CD4-positive, alpha-beta T cell treated with Interferon alpha-2 for 1 hour (primary cell): ENCODE data around the gene RASGEF1C.
A peak's percentile ranks its signal among the peaks of the same experiment; 100 is the strongest.
"Not testable (repeated sequence)": the region's sequence is repeated elsewhere in the genome, so short reads cannot be mapped to it uniquely, and the experiment has no call there.

ENCODE experiments used
- DNase-seq, 2 donors: peaks; one replicate each; pipeline ENCODE4 v3.0.0-alpha.2; 2020 to 2022

The RASGEF1C gene

DNA sequence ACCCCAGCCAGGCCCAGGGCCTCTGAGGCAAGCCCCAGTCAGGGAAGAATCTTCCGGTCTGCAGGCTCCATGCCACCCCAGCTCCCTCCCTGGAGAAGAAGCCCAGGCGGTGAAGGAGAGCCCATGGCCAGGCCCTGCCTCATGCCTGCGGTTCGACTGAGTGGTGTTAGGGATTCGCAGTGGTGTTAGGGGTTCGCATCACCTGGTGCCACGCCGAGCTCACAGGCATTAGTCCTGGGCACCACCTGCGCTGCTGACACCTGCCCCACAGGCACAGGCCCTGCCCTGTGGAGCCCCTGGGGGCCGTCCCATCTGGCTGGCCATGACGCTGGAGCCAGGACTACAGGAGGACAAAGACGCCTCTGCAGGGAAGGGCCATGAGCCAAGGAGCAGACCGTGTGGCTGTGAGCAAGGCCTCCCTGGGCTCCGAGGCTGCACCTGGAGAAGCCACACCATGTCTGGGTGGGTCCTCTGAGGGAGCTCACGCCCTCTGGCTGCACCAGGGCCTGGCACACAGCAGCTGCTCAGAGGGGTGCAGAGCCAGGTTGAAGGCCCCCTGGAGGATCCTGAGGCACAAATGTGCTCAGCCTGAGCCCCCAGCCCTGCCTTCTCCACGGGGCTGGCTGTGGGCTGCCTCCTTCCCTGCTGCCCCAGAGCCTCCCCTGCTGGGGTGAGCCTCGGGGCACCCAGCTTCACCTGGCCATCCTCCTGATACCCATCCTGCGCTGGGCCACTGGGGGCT, 109.8 kb downstream of the RASGEF1C start:
- DNase-seq: no peak

DNA sequence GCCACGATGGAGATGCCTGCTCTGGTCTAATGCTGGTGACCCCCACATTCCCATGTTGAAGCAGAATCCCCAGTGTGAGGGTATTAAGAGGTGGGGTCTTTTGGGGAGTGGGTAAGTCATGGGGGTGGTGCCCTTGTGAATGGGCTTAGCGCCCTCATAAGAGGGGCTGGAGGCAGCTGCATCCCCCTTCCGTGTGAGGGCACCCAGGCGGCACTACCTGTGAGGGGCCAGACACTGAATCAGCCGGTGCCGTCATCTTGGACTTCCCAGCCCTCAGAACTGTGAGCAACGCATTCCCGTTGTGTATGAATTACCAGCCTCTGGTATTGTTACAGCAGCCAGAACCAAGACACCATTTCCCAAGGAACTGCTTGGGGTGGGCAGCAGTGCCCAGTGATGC, 110.5 kb downstream of the RASGEF1C start:
- DNase-seq: no peak

DNA sequence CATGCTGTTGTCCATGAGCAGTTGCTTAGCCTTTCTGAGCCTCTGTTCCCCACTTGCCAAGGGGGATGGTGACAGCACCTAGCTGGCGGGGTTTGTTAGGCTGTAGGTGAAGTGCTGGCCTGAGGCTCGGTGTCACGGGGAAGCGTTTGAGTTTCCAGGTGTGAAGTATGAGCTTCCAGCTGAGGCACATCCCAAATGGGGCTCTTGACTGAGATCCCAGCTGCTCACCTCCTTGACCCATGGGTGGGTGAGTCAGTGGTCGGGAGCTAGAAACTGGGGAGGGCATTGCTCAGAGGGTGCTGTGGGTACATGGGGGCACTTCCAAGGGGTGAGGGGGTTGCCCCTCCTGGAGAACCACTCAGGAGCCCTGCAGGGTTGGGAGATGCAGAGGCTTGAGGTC, 111.1 kb downstream of the RASGEF1C start:
- DNase-seq: no peak

DNA sequence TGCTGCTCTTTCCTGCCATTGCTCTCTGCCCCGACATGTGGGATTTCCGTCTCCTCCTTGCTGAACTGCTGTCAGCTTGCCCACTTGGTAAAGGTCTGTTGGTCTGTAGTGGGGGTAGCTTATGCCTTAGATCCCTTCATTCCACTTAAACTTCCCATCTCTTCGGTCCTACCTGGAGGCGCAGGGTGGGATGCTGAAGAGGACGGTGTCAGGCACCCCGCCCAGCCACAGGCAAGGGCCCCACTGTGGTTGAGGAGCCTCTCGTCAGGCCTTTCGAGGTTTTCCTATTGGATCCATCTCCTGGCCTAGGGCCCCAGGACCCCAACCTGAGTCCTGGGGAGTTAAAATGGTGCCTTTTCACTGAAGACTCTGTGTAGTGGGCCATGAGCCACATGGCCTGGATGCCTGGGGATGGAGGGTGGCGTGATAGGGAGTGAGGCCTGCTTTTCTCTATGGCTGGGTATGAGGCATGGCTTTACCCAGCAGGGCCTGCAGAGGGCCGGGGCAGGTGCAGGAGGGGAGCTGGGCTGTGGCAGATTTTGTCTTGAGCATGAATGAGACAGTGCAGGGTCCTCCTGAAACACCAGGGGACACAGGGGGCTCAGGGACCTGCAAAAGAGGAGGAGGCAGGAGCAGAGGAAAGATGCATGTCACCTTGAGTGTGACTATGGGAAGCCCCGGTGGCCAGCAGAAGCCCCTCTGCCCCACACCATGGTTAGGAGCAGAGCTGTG, 111.7 kb downstream of the RASGEF1C start:
- no peak for DNase-seq

DNA sequence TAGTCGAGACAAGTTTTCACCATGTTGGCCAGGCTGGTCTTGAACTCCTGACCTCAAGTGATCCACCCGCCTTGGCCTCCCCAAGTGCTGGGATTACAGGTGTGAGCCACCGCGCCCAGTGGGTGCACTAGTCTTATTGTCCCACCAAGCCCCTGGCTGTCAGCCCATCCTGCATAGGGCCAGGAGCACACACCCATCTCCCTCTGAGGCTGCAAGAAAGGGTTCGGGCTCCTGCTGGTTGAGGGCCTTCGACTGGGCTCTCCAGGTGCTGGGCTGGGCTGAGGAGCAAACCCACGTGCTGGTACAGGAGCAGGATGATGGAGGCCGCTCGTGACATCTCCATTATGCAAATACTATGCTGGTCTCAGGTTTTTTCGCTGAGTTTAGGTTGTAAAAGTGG, 112.4 kb downstream of the RASGEF1C start:
- DNase-seq: no peak

DNA sequence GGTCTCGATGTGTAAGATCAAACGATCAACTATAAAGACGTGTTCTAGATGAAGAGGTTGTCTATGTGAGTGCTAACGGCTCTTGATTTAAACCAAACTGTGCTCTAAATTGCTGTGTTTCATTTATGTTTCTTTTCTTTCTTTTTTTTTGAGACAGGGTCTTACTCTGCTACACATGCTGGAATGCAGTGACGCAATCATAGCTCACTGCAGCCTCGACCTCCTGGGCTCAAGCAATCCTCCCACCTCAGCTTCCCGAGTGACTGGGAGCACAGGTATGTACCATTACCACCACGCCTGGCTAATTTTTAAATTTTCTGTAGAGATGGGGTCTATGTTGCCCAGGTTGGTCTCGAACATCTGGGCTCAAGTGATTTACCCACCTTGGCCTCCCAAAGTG, 113.5 kb downstream of the RASGEF1C start:
- DNase-seq: no peak

DNA sequence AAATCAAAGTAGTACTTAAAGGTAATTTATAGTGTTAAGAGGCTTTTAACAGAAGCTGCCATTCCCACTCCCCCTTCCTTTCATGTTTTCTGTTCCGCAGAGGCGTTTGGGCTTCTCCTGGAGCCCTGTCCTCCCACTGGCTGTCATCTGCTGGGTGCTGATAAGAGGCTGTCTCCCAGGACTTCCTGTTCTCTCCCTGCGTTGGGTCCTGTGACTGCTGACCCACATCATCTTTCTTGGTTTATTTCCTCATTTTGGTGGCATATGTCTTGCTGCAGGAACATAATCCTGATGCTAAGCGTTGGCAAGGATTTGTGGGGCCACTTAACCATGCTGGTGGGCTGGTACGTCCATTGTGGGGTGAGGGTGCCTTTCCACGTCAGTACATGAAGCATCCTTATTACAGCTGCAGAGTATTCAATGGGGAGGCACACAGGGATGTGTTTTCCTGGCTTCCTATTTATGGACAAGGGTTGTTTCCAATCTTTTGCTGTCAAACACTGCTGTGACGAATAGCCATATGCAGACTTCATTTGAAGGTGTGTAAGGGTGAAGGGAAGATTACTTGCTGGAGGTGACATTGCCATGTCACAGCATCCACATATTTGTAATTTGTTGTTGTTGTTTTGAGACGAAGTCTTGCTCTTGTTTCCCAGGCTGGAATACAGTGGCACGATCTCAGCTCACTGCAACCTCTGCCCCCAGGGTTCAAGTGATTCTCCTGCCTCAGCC, 115.2 kb downstream of the RASGEF1C start:
- DNase-seq: peak in 1 of 2 donors; percentile 24

DNA sequence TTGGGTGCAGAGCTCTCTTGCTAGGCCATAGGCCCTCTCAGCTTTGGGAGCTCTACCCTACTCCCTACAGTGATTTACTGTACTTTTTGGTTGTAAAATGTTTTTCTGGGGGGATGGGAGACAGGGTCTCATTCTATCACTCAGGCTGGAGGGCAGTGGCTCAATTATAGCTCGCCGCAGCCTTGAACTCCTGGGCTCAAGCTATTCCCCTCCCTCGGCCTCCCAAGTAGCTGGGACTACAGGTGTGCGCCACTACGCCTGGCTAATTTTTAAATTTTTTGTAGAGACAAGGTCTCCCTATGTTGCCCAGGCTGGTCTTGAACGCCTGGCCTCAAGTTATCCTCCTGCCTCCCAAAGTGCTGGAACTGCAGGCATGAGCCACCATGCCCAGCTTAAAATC, 115.8 kb downstream of the RASGEF1C start:
- DNase-seq: no peak

DNA sequence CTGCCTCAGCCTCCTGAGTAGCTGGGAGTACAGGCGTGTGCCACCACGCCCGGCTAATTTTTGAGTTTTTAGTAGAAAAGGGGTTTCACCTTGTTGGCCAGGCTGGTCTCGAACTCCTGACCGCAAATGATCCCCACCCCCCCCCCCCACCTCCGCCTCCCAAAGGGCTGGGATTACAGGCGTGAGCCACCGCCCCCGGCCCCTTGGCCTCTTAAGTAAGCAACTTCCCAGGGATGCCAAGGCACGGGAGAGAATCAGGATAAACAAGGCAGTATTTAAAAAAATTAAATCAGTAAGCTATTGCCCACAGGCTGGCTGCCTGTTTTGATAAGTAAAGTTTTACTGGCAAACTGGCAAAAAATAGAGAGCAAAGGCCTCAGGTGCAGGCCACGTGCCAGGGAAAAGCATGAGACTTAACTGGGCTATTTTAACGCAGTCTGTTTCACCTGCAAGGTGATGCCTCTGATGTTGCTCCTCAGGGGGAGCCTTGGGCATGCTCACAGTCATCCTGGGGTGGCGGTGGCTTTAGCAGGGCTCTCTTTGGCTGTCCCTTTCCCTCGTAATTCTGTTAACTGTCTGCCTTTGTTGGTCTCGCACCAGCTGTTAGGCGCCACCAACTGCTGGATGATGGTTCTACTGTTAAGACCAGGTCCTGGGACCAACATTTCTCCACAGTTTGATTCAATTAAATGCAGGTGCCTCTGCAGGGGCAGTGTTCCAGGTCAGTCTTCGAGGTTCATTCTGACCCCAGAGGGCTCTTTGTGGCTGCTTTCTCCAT, 118.1 kb downstream of the RASGEF1C start:
- no peak for DNase-seq

DNA sequence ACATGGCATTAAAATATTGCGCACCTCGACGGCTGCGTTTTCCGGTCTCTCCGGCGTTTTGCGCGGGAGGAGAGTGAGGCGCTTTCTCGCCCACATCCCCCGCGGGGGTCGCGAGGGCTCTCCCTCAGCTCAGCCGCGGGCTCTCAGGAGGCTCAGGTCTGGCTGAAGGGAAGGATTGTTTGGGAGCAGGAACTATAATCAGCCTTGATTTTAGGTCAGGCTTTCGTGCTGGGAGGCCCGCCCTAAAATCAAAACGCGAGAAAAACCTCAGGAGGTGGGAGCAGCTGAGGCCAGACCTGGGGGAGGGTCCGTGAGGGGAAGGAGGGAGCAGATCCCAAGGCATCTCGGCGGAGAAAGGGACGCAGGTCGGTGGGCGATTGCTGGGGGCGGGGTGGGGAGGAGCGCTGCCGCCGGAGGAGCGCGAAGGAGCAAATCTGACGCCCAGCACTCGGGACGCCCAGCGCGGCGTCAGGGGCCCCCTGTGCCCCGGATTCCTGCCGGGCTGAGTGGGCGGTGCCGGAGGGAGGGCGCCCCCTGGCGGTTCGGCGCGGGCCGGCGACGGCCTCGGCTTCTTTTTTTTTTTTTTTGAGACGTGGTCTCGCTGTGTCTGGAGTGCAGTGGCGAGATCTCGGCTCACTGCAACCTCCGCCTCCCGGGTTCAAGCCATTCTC, 118.8 kb downstream of the RASGEF1C start:
- DNase-seq: peak; percentile 74 to 84

DNA sequence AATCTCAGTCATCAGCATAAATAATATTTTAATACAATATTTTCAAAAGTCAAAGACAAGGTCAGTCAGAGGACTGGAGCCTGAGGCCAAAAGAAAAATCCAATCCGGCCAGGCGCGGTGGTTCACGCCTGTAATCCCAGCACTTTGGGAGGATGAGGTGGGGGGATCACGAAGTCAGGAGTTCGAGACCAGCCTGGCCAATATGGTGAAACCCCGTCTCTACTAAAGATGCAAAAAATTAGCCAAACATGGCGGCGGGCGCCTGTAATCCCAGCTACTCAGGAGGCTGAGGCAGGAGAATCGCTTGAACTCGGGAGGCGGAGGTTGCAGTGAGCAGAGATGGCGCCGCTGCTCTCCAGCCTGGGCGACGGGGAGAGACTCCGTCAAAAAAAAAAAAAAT, 119.4 kb downstream of the RASGEF1C start:
- not testable (repeated sequence) for DNase-seq

DNA sequence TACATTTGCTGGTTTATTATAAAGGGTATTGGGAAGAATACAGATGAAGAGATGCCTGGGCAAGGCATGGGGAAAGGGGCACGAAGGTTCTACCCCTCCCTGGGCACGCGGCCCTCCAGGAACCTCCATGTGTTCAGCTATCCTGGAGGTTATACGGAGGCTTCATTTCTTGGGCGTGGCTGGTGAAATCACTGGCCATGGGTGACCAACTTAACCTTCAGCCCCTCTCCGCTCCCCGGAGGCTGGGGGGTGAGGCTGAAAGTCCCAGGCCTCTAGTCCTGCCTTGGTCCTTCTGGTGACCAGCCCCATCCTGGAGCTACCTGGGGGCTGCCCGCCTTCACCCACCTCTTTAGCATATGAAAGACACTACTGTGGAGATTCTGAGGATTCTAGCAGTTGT, 120.5 kb downstream of the RASGEF1C start:
- no peak for DNase-seq

DNA sequence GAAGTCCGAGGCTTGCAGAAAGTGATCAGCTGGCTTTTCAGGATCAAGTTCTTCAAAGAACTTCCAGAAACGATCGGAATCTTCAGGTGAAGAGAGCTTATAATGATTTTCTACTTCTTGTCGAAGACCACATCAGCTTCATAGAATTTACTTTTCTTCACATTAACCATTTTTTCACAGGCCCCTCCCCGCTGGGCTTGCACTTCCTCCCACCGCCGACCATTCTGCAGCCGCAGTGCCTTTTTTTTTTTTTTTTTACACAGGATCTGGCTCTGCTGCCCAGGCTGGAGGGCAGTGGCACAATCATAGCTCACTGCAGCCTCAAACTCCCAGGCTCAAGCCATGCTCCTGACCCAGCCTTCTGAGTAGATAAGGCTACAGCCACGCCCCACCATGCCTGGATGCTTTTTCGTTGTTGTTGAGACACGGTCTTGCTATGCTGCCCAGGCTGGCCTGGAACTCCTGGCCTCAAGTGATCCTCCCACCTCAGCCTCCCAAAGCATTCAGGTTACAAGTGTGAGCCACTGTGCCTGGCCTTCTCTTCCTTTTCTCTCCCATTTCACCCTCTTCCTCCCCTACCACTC, 122.1 kb downstream of the RASGEF1C start:
- no peak for DNase-seq

DNA sequence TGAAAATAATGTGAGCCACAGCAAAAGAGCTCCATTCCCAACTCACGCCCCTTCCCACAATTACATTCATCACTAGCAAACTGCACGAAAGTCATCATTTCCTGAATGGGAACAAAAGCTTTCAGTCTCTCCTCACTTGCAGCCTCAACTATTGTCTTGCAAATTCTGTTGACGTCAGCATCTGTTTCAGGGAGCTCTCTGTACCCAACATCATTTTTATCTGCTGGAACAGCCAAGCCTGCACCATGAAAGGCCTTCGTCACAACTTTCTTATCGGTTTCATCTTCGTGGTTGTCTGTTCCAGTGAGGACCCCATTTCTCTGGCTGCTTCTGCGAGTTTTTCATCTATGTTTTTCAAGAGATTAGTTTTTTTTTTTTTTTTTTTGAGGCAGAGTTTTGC, 123.2 kb downstream of the RASGEF1C start:
- DNase-seq: peak; percentile 31 to 43

DNA sequence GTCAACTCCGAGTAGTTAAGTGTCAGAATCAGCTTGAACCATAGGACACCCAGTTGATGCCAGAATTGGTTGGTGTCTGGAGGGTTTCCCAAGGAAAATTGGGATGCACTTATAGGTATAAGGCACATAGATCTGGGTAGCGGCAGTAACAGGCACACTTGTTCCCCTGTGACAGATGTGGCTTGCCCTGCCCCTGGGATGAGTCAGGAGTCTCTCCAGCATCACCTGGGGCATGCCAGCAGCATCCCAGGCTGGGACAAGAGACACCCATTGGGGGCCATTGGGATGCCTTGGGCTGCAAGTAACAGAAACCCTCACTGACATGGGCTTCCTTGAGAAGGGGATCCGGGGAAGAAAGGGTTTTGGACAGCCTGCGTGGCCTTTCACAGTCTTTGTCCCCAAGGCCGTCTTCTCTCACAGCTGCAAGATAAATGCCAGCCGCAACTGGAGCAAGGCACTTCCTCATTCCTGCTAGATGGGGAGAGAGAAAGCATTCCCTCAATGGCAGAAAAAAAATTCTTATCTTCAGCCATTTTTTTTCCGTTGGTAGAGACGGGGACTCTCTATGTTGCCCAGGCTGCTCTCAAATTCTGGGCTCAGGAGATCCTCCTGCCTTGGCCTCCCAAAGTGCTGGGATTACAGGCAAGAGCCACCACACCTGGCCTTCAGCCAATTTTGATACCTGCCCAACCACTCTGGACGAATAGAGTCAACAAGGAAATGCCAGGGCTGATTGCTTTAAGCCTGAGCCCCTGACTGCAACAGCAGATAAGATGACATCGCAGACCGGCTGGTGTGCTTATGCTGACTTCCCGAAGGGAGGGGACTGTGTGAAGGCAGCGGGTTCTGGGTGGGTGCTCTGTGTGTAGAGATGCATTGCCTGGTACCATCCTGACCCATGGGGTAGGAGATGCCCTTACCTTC, 124.1 kb downstream of the RASGEF1C start:
- DNase-seq: no peak

DNA sequence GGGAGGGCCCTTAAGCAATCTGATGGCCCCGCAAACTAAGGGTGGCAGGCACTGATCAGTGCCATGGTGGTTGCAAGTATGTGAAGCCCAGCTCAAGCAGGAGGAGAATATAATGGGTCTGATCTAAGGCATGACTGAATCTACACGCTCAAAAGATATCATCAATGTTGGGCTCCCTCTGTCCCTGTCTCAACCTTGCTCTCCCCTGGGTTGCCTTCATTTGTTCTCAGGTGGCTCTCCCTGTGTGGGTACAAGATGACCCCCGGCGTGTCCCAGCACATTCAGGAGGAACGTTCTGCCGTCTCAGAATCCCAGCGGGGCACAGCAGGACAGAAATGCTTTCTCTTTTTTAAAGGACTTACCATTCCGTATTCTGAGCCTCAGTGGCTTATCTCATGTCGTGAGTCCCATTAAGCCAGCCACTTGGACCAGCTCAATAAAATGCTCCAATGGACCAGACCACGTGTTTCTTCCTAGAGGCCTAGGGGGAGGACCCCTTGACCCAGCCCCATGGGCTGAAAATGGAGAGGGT, 125.4 kb downstream of the RASGEF1C start:
- DNase-seq: no peak

DNA sequence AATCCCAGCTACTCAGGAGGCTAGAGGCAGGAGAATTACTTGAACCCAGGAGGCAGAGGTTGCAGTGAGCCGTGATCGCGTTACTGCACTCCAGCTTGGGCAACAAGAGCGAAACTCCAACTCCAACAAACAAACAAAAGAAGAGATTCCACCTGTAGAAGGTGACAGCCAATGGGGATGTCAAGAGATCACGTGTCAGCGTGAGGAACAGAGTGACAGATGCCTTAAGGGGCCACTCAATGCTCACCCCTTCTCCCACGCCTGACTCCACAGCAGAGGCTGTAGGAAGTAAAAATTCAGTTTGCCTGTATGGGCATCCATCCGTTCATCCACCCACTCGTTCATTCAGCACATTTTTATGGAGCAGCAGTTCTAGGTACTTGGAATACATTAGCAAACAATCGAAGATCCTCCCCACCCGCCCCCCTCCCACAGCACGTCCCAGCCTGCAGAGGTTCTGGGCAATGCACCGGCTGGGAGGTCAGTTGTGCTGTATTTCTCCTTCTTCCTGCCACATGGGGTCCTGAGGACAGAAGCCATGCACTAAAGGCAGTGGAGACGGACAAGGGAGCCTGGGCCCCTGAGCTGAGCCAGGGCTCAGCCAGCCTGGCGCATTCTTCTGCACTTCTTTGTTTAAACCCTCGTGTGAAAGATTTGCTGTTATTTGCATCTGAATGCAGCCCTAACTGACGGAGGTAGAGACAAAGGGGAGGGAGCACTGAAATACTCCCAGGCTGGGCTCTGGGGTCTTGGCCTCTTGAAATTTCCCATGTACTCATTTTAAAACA, 126.2 kb downstream of the RASGEF1C start:
- DNase-seq: no peak

DNA sequence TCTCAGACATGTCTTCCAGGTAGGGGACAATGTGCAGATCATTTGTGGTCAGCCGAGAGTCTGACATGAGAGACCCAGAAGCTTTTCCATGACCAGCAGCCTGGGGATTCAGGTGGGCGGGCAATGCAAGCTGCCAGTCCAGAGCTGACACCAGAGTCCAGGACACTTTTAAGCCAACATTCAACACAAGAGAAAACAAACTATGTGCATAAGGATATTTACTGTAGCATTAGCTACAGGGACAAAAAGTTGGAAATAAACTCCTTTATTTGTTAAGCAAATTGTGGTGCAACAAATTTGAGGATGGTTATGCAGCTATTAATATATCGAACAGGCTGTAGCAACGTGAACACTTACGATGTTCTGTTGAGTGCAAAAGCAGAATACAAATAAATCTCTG, 127.5 kb downstream of the RASGEF1C start:
- DNase-seq: no peak

DNA sequence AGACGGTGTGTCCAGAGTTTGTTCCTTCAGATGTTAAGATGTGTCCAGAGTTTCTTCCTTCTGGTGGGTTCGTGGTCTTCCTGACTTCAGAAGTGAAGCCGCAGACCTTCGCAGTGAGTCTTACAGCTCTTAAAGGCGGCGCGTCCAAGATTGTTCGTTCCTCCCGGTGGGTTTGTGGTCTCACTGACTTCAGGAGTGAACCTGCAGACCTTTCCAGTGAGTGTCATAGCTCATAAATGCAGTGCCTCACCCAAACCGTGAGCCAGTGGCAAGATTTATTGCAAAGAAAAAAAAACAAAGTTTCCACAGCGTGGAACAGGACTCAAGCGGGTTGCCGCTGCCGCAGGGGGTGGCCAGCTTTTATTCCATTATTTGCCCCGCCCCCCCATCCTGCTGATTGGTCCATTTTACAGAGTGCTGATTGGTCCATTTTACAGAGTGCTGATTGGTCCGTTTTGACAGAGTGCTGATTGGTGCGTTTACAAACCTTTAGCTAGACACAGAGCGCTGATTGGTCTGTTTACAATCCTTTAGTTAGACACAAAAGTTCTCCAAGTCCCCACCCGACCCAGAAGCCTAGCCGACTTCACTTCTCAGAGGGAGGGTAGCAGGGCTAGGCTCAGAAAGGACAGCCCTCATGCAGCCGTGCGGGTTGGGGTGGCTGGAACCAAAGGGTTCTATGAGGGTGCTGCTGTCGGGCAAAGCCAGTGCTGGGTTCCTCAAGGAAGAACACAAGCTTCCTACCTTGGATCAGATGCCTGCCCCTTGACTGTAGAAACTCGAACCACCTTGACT, 128.3 kb downstream of the RASGEF1C start:
- peak; percentile 44 to 61 for DNase-seq
